Dedifferentiated amniotic fluid mesenchymal stem cell (primary cell): ENCODE measurements around the gene CCSER1.
"Not testable (repeated sequence)": the region's sequence is repeated elsewhere in the genome, so short reads cannot be mapped to it uniquely, and the experiment has no call there.

Experiments used
- DNase-seq: peaks from one replicate; pipeline ENCODE4 v3.0.0-alpha.2; 2016; ENCODE audit errors: extremely low spot score

Gene CCSER1

GRCh38 chr4:91058345-91058744, 931.2 kb downstream of the CCSER1 start:
- no peak for DNase-seq

- no peak for DNase-seq
Observed at GRCh38 chr4:91064157-91064853, 937.1 kb downstream of the CCSER1 start.

- DNase-seq = no peak
Observed at GRCh38 chr4:91065117-91065516, 937.9 kb downstream of the CCSER1 start.

- no peak for DNase-seq
Observed at GRCh38 chr4:91070736-91071135, 943.5 kb downstream of the CCSER1 start.

GRCh38 chr4:91076147-91076546, 949.0 kb downstream of the CCSER1 start:
- no peak for DNase-seq

- DNase-seq = no peak
Observed at GRCh38 chr4:91085961-91086360, 958.8 kb downstream of the CCSER1 start.

- DNase-seq = no peak
Observed at GRCh38 chr4:91087743-91088142, 960.5 kb downstream of the CCSER1 start.

- DNase-seq = no peak
Observed at GRCh38 chr4:91089178-91089577, 962.0 kb downstream of the CCSER1 start.

GRCh38 chr4:91092398-91092980, 965.3 kb downstream of the CCSER1 start:
- no peak for DNase-seq

GRCh38 chr4:91094220-91094619, 967.0 kb downstream of the CCSER1 start:
- DNase-seq = not testable (repeated sequence)

- DNase-seq = no peak
Observed at GRCh38 chr4:91099666-91100065, 972.5 kb downstream of the CCSER1 start.

GRCh38 chr4:91108751-91109150, 981.6 kb downstream of the CCSER1 start:
- no peak for DNase-seq

- no peak for DNase-seq
Observed at GRCh38 chr4:91111556-91111955, 984.4 kb downstream of the CCSER1 start.

GRCh38 chr4:91113130-91113706, 986.0 kb downstream of the CCSER1 start:
- DNase-seq = no peak

- DNase-seq = no peak
Observed at GRCh38 chr4:91114386-91114785, 987.2 kb downstream of the CCSER1 start.

GRCh38 chr4:91116861-91117260, 989.7 kb downstream of the CCSER1 start:
- no peak for DNase-seq

GRCh38 chr4:91118597-91118996, 991.4 kb downstream of the CCSER1 start:
- DNase-seq = no peak

- no peak for DNase-seq
Observed at GRCh38 chr4:91123742-91124141, 996.5 kb downstream of the CCSER1 start.

GRCh38 chr4:91127192-91127591, 1000.0 kb downstream of the CCSER1 start:
- no peak for DNase-seq

GRCh38 chr4:91127831-91128230, 1000.6 kb downstream of the CCSER1 start:
- DNase-seq = no peak

GRCh38 chr4:91128519-91128918, 1001.3 kb downstream of the CCSER1 start:
- no peak for DNase-seq

- DNase-seq = no peak
Observed at GRCh38 chr4:91147067-91147466, 1019.9 kb downstream of the CCSER1 start.

GRCh38 chr4:91154041-91154440, 1026.8 kb downstream of the CCSER1 start:
- not testable (repeated sequence) for DNase-seq
